ENCODE data around the gene RANBP17.

Gene RANBP17

GRCh38 chr5:171323806-171324632 is 462.2 kb downstream of the RANBP17 start:
- H3K4me3 ChIP-seq (ENCODE audit: low read depth, low read length): no peak overlapping the region
- no peak for TF ChIP-seq CTCF (IDR thresholded peaks at IDR 0.05; ENCODE audit: low read depth, low read length, missing control alignments)
- no peak for DNase-seq (ENCODE audit: low read depth)

- no peak overlapping the region for H3K4me3 ChIP-seq (ENCODE audit: low read depth, low read length)
- DNase-seq (ENCODE audit: low read depth): no peak
- TF ChIP-seq CTCF (IDR thresholded peaks at IDR 0.05; ENCODE audit: low read depth, low read length, missing control alignments): no peak
These were observed 468.2 kb downstream of the RANBP17 start for GRCh38 chr5:171330021-171330420.

- no peak overlapping the region for H3K4me3 ChIP-seq (ENCODE audit: low read depth, low read length)
- no peak for DNase-seq (ENCODE audit: low read depth)
- no peak for TF ChIP-seq CTCF (IDR thresholded peaks at IDR 0.05; ENCODE audit: low read depth, low read length, missing control alignments)
These were observed 473.8 kb downstream of the RANBP17 start for GRCh38 chr5:171335616-171336015.

GRCh38 chr5:171336521-171337209 is 474.8 kb downstream of the RANBP17 start:
- DNase-seq (ENCODE audit: low read depth): no peak
- TF ChIP-seq CTCF (IDR thresholded peaks at IDR 0.05; ENCODE audit: low read depth, low read length, missing control alignments): peak; percentile 44
- H3K4me3 ChIP-seq (ENCODE audit: low read depth, low read length): no peak overlapping the region

- no peak for TF ChIP-seq CTCF (IDR thresholded peaks at IDR 0.05; ENCODE audit: low read depth, low read length, missing control alignments)
- no peak overlapping the region for H3K4me3 ChIP-seq (ENCODE audit: low read depth, low read length)
- no peak for DNase-seq (ENCODE audit: low read depth)
These were observed 475.4 kb downstream of the RANBP17 start for GRCh38 chr5:171337210-171337569.

GRCh38 chr5:171340042-171340441 is 478.2 kb downstream of the RANBP17 start:
- DNase-seq (ENCODE audit: low read depth): no peak
- H3K4me3 ChIP-seq (ENCODE audit: low read depth, low read length): no peak overlapping the region
- TF ChIP-seq CTCF (IDR thresholded peaks at IDR 0.05; ENCODE audit: low read depth, low read length, missing control alignments): no peak
